22Rv1 (cell line): ENCODE data around the gene POLR2L.

Source experiments
- ZFX ChIP-seq: fragments of 450-650 bp; IDR thresholded peaks from 2 replicates; pipeline ENCODE4 v1.6.1; 2017; ENCODE audit warnings: antibody characterized with exemption, borderline replicate concordance
- TF ChIP-seq, protein P1 (sequence below): fragments of 450-650 bp; IDR thresholded peaks from 2 replicates; pipeline ENCODE4 v1.5.1; 2017; ENCODE audit warnings: mild to moderate bottlenecking

DNA sequence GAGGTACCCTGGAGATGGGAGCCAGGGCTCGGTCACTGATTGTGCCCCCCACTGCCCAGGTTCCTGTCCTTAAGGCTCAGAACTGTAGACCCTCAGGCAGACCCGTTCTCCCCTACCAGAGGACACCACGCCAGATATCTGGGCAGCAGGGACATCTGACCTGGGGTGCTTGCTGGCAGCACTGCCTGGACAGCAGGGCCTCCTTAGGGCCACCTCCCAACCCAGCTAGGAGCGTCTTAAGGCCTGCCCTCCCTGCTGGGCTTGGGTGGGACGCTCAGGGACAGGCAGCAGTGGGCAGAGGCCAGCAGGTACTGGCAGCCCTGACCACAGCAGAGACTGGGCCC, 3.1 kb downstream of the POLR2L start:
- TF ChIP-seq, protein P1, sequence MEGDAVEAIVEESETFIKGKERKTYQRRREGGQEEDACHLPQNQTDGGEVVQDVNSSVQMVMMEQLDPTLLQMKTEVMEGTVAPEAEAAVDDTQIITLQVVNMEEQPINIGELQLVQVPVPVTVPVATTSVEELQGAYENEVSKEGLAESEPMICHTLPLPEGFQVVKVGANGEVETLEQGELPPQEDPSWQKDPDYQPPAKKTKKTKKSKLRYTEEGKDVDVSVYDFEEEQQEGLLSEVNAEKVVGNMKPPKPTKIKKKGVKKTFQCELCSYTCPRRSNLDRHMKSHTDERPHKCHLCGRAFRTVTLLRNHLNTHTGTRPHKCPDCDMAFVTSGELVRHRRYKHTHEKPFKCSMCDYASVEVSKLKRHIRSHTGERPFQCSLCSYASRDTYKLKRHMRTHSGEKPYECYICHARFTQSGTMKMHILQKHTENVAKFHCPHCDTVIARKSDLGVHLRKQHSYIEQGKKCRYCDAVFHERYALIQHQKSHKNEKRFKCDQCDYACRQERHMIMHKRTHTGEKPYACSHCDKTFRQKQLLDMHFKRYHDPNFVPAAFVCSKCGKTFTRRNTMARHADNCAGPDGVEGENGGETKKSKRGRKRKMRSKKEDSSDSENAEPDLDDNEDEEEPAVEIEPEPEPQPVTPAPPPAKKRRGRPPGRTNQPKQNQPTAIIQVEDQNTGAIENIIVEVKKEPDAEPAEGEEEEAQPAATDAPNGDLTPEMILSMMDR = no peak
- no peak for TF ChIP-seq ZFX
